Measurements from ENCODE around the gene SYT3. TPM values are rescaled to one million over a fixed set of nuclear protein-coding genes. Genes with fewer than 3 reads are reported as not detected.
"Not testable (repeated sequence)": the region's sequence is repeated elsewhere in the genome, so short reads cannot be mapped to it uniquely, and the experiment has no call there.

The SYT3 gene
- total and polyA plus RNA-seq, 2 experiments from 2014 or later: 10.0 to 25.5 TPM

GRCh38 chr19:50599427-50599826 is 40.3 kb downstream of the SYT3 start (continued):
- no peak for TF ChIP-seq REST (IDR thresholded peaks at IDR 0.05; ENCODE audit: unreplicated experiment)
- TF ChIP-seq JUNB (IDR thresholded peaks at IDR 0.05; ENCODE audit: unreplicated experiment): no peak
- TF ChIP-seq POLR2AphosphoS5 (IDR thresholded peaks at IDR 0.05; ENCODE audit: low read depth): no peak
- no peak for TF ChIP-seq ZNF114 (CRISPR knock-in tag; IDR thresholded peaks at IDR 0.05)
- no peak for TF ChIP-seq ZNF462 (CRISPR knock-in tag; IDR thresholded peaks at IDR 0.05)

GRCh38 chr19:50590191-50590590 is 49.5 kb downstream of the SYT3 start:
- Mint-ChIP-seq H3K36me3 (ENCODE audit: low read depth) (peaks cover 33% of the 10 kb centered on the region), H3K4me3 (no peak overlapping the region), H3K9me3 (peaks cover 96% of the 10 kb centered on the region), H3K4me1 (no peaks in the 10 kb centered on the region), H3K27ac (no peak overlapping the region), H3K27me3 (ENCODE audit: insufficient read depth, low read depth, poor library complexity) (peaks cover 6% of the 10 kb centered on the region)
- Histone ChIP-seq H3K4me3 (no peak overlapping the region), H3K4me1 (ENCODE audit: insufficient read depth) (no peaks in the 10 kb centered on the region), H3K4me2 (no peak overlapping the region), H3K27me3 (ENCODE audit: insufficient read depth) (no peaks in the 10 kb centered on the region; the same call in 1 of the 2 replicates), H2AFZ (no peak overlapping the region), H3K27ac (ENCODE audit: low read depth) (no peak overlapping the region), H4K20me1 (replicated peaks; ENCODE audit: insufficient read depth) (no peaks in the 10 kb centered on the region), H3K79me2 (replicated peaks; ENCODE audit: insufficient read depth) (no peaks in the 10 kb centered on the region), H3K9me2 (ENCODE audit: insufficient read depth) (no peaks in the 10 kb centered on the region), H3K36me3 (ENCODE audit: insufficient read depth) (no peaks in the 10 kb centered on the region), H3F3A (replicated peaks; ENCODE audit: low read depth) (no peaks in the 10 kb centered on the region)
- no peak for ATAC-seq
- no peak for DNase-seq (ENCODE audit: low spot score)
- no peak for TF ChIP-seq STAT1 (IDR thresholded peaks at IDR 0.05; ENCODE audit: unreplicated experiment)
- TF ChIP-seq, protein P1, sequence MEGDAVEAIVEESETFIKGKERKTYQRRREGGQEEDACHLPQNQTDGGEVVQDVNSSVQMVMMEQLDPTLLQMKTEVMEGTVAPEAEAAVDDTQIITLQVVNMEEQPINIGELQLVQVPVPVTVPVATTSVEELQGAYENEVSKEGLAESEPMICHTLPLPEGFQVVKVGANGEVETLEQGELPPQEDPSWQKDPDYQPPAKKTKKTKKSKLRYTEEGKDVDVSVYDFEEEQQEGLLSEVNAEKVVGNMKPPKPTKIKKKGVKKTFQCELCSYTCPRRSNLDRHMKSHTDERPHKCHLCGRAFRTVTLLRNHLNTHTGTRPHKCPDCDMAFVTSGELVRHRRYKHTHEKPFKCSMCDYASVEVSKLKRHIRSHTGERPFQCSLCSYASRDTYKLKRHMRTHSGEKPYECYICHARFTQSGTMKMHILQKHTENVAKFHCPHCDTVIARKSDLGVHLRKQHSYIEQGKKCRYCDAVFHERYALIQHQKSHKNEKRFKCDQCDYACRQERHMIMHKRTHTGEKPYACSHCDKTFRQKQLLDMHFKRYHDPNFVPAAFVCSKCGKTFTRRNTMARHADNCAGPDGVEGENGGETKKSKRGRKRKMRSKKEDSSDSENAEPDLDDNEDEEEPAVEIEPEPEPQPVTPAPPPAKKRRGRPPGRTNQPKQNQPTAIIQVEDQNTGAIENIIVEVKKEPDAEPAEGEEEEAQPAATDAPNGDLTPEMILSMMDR (conservative IDR thresholded peaks at IDR 0.05; ENCODE audit: low read depth in 2 of 2): no peak

DNA sequence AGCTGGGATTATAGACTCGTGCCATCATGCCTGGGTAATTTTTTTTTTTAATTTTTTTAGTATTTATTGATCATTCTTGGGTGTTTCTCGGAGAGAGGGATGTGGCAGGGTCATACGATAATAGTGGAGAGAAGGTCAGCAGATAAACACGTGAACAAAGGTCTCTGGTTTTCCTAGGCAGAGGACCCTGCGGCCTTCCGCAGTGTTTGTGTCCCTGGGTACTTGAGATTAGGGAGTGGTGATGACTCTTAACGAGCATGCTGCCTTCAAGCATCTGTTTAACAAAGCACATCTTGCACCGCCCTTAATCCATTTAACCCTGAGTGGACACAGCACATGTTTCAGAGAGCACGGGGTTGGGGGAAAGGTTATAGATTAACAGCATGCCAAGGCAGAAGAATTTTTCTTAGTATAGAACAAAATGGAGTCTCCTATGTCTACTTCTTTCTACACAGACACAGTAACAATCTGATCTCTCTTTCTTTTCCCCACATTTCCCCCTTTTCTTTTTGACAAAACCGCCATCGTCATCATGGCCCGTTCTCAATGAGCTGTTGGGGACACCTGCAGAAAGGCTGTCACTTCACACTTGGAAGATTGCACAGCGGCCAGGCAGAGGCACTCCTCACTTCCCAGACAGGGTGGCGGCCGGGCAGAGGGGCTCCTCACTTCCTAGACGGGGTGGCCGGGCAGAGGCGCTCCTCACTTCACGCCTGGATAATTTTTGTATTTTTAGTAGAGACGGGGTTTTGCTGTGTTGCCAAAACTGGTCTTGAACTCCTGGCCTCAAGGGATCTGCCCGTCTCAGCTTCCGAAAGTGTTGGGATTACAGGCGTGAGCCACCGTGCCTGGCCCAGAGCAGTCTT is 57.7 kb downstream of the SYT3 start:
- H3K79me2 ChIP-seq (replicated peaks; ENCODE audit: insufficient read depth); H3K4me1 Mint-ChIP-seq; H4K20me1 ChIP-seq (replicated peaks; ENCODE audit: insufficient read depth); H3K4me3 ChIP-seq; H3K27ac ChIP-seq (ENCODE audit: low read depth); H3K36me3 ChIP-seq (ENCODE audit: insufficient read depth); H3K27me3 Mint-ChIP-seq (ENCODE audit: insufficient read depth, low read depth, poor library complexity); DNase-seq (ENCODE audit: low spot score); H3F3A ChIP-seq (replicated peaks; ENCODE audit: low read depth); ATAC-seq; H3K4me2 ChIP-seq; H3K4me1 ChIP-seq (ENCODE audit: insufficient read depth); H3K27ac Mint-ChIP-seq; H2AFZ ChIP-seq; H3K4me3 Mint-ChIP-seq; H3K9me2 ChIP-seq (ENCODE audit: insufficient read depth); H3K27me3 ChIP-seq (ENCODE audit: insufficient read depth): not testable (repeated sequence)
- Mint-ChIP-seq H3K36me3 (ENCODE audit: low read depth) (peaks cover 39% of the 10 kb centered on the region), H3K9me3 (peaks cover 91% of the 10 kb centered on the region)

Measured in GM23338 (cell line).